Thoracic aorta (tissue), 2 donors: Measurements from ENCODE around the gene PTCH2. TPM values are rescaled to one million over a fixed set of nuclear protein-coding genes. Genes with fewer than 3 reads are reported as not detected.
"Not testable (repeated sequence)": the region's sequence is repeated elsewhere in the genome, so short reads cannot be mapped to it uniquely, and the experiment has no call there.

ENCODE experiments used
- ATAC-seq: fragments of 150-250 bp; one replicate; pipeline ENCODE4 v1.8.0; 2017; ENCODE audit warnings: low read depth; ENCODE audit not compliant: insufficient number of reproducible peaks, low FRiP score
- DNase-seq: peaks from one replicate; pipeline ENCODE4 v3.0.0-alpha.2; 2020; ENCODE audit warnings: low spot score
- H3K27ac ChIP-seq, 2 donors: fragments of 200-600 bp; sonication (generic); 1 replicate in 1 of 2; 2 replicates in 1 of 2; pipeline ENCODE4 v1.5.1; 2016; ENCODE audit warnings: mild to moderate bottlenecking in 2 of 2, moderate library complexity in 2 of 2
- H3K27me3 ChIP-seq: fragments of 200-600 bp; sonication (generic); replicated peaks from 2 replicates; pipeline ENCODE4 v1.6.0; 2016; ENCODE audit warnings: mild to moderate bottlenecking; ENCODE audit not compliant: insufficient read depth
- H3K36me3 ChIP-seq: fragments of 200-600 bp; sonication (generic); one replicate; pipeline ENCODE4 v1.5.1; 2016
- H3K4me1 ChIP-seq, 2 donors: fragments of 200-600 bp; sonication (generic); 1 replicate in 1 of 2; 2 replicates in 1 of 2; pipeline versions ENCODE4 v1.5.1 to v1.6.0; 2016; ENCODE audit warnings: low read depth in 2 of 2, mild to moderate bottlenecking in 1 of 2; ENCODE audit not compliant: control insufficient read depth in 1 of 2
- H3K4me3 ChIP-seq: fragments of 200-600 bp; sonication (generic); 2 replicates; pipeline ENCODE4 v1.5.1; 2016; ENCODE audit warnings: mild to moderate bottlenecking
- H3K9me3 ChIP-seq: fragments of 200-600 bp; sonication (generic); 2 replicates; pipeline ENCODE4 v1.5.1; 2016
- total RNA-seq, 2 donors: library from RNA; depleted of rRNA; stranded (reverse); fragments of >200 nt; gene quantifications; one replicate each; pipeline versions ENCODE4 v1.1.0 to v1.2.3, GENCODE V29; 2016
- TF ChIP-seq, protein P1 (sequence below): fragments of 200-600 bp; sonication (generic); IDR thresholded peaks from one replicate; pipeline ENCODE4 v1.5.1; 2019; ENCODE audit warnings: antibody characterized with exemption

Gene PTCH2
- total RNA-seq, 2 donors from 2014 or later: 0.95 to 1.3 TPM

DNA sequence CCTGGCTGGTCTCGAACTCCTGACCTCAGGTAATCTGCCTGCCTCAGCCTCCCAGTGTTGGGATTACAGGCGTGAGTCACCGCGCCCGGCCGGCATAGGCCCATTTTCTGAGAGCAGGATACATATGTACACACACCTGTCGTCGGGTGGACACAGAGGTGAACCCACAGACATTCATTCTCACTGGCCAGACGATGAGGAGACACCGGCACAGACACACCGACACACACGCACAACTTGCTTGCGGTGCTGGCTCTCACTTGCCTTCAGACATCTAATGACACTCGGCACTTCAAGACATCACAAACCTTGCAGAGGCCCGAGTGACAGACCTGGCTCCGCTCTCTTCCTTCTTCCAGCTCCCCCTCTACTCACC lies 579 bp downstream of the PTCH2 start:
- ATAC-seq (no peak), DNase-seq (no peak)
- no peaks in the 10 kb centered on the region for H3K36me3 ChIP-seq
- TF ChIP-seq, protein P1, sequence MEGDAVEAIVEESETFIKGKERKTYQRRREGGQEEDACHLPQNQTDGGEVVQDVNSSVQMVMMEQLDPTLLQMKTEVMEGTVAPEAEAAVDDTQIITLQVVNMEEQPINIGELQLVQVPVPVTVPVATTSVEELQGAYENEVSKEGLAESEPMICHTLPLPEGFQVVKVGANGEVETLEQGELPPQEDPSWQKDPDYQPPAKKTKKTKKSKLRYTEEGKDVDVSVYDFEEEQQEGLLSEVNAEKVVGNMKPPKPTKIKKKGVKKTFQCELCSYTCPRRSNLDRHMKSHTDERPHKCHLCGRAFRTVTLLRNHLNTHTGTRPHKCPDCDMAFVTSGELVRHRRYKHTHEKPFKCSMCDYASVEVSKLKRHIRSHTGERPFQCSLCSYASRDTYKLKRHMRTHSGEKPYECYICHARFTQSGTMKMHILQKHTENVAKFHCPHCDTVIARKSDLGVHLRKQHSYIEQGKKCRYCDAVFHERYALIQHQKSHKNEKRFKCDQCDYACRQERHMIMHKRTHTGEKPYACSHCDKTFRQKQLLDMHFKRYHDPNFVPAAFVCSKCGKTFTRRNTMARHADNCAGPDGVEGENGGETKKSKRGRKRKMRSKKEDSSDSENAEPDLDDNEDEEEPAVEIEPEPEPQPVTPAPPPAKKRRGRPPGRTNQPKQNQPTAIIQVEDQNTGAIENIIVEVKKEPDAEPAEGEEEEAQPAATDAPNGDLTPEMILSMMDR: no peak
- H3K4me3 ChIP-seq: peak overlapping the region; percentile 82
- H3K27me3 ChIP-seq: no peaks in the 10 kb centered on the region
- H3K4me1 ChIP-seq: peaks cover 0 to 6% of the 10 kb centered on the region in 2 donors
- H3K27ac ChIP-seq: peak overlapping the region in 1 of 2 donors; percentile 24
- H3K9me3 ChIP-seq: no peaks in the 10 kb centered on the region

DNA sequence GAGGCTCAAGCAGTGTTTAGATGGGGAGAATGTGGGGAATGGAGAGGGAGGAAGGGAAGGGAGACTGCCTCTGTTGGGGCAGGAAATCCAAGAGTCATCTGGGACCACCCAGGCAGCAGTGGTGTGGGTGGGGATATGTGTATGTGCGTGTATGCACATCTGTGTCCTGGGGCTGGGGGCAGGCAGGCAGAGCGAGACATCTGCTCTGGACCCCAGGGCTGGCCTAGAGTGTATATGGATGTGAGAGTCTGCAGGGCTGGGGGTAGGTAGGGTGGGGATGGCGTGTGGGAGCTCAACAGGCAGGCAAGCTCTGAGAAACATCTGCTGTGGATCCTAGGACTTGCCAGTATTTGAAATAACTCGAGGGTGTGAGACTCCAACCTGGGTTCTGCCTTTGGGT lies 3.5 kb downstream of the PTCH2 start:
- H3K27ac ChIP-seq: no peak overlapping the region
- H3K36me3 ChIP-seq: no peaks in the 10 kb centered on the region
- H3K9me3 ChIP-seq: no peaks in the 10 kb centered on the region
- no peak overlapping the region for H3K4me3 ChIP-seq
- peaks cover 0 to 10% of the 10 kb centered on the region in 2 donors for H3K4me1 ChIP-seq
- no peak for DNase-seq
- TF ChIP-seq, protein P1: no peak
- no peak for ATAC-seq
- H3K27me3 ChIP-seq: no peaks in the 10 kb centered on the region

GRCh38 chr1:44838294-44838693 lies 4.8 kb downstream of the PTCH2 start:
- ATAC-seq, DNase-seq, H3K27me3 ChIP-seq, H3K36me3 ChIP-seq, H3K4me1 ChIP-seq, H3K9me3 ChIP-seq, H3K27ac ChIP-seq, H3K4me3 ChIP-seq: not testable (repeated sequence)

DNA sequence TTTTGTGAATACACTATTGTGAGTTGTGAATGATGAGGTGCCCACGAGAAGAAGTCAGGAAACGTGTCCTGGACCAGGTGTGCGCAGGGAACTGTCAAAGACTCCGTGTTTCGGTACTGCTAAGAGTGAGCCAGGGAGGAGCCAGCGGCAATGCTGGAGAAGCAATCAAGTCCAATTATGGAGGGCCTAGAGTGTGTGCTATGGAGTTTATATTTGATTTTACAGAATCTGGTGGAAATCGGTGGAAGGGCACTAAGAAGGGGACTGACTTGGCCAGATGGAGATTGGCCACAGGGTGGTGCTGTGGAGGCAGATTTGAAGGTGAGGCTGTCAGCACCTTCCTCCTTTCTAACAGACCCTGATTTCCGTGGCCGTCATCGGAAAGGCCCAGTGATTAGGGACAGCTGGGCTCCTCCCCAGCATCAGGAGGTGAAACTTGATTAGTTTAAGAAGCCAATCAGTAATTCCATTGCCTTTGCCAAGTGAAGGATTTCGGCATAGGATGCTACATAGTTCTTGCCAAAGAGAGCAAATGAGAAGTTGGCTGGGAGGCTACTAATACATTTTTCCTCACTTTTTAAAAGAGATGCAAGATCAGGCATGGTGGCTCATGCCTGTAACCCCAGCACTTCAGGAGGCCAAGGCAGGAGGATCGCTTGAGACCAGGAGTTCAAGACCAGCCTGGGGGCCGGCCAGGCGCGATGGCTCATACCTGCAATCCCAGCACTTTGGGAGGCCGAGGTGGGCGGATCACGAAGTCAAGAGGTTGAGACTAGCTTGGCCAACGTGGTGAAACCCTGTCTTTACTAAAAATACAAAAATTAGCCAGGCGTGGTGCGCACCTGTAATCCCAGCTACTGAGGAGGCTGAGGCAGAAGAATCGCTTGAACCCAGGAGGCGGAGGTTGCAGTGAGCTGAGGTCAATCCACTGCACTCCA lies 7.0 kb downstream of the PTCH2 start:
- Histone ChIP-seq H3K4me1 (peaks cover 0 to 4% of the 10 kb centered on the region in 2 donors), H3K27ac (no peak overlapping the region), H3K9me3 (no peaks in the 10 kb centered on the region), H3K36me3 (no peaks in the 10 kb centered on the region), H3K4me3 (peak overlapping the region; percentile 37), H3K27me3 (no peaks in the 10 kb centered on the region)
- TF ChIP-seq, protein P1: peak; percentile 81
- ATAC-seq (peak; percentile 10), DNase-seq (peak; percentile 66)

DNA sequence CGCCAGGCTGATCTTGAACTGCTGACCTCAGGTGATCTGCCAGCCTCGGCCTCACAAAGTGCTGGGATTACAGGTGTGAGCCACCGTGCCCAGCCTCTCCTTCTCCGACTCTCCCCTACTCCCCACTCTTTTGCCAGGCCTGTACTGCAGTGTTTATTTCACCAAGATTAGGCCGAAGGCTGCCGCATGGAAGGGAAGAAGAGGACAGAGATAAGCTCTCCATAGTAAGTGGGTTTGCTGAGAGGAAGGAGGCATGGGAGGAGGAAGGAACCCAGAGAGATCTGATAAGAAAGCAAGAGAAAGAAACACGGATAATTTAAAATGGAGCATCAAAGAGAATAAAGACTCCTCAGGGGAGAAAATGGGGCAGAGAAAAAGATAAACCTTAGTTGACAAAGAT lies 8.7 kb downstream of the PTCH2 start:
- no peaks in the 10 kb centered on the region for H3K36me3 ChIP-seq
- no peak for ATAC-seq
- peaks cover 0 to 4% of the 10 kb centered on the region in 2 donors for H3K4me1 ChIP-seq

More for the DNA sequence above, 8.7 kb downstream of the PTCH2 start:
- H3K9me3 ChIP-seq: no peaks in the 10 kb centered on the region
- no peak overlapping the region for H3K27ac ChIP-seq
- no peak for DNase-seq
- TF ChIP-seq, protein P1: no peak
- no peak overlapping the region for H3K4me3 ChIP-seq
- no peaks in the 10 kb centered on the region for H3K27me3 ChIP-seq
